Measurements from ENCODE around the gene DCLK1.

DNA sequence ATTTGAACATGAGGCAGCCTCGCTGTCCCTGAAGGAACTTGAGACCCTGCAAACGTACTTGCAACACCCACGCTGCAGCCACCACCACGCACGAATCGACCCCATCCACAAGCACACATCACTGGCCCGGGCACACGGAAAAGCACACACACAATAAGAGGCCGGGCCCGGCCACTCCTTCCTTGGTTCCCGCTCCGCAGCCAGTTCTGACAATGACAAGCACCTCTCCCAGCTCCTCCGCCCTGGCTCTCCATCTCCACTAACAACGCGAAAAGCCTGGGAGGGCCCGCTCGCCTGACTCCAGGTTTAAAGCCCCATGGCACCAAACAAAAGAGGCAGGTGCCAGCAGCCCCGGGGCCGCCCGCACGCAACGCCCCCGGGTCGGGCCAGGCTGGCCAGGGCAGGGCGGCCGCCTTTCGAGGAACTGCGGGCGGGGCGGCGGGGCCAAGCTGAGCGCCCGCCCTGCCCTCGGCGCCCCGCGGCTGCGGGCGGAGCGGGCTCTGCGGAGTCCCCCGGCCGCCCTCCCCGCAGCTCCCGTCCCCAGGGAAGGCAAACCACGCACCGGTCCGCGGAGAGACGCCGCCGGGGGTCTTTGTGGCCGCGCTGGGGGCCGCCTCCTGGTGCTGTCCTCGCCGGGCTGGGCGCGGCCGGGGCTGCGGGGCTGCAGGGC, 495 bp downstream of the DCLK1 start:
- TF ChIP-seq, protein P1, sequence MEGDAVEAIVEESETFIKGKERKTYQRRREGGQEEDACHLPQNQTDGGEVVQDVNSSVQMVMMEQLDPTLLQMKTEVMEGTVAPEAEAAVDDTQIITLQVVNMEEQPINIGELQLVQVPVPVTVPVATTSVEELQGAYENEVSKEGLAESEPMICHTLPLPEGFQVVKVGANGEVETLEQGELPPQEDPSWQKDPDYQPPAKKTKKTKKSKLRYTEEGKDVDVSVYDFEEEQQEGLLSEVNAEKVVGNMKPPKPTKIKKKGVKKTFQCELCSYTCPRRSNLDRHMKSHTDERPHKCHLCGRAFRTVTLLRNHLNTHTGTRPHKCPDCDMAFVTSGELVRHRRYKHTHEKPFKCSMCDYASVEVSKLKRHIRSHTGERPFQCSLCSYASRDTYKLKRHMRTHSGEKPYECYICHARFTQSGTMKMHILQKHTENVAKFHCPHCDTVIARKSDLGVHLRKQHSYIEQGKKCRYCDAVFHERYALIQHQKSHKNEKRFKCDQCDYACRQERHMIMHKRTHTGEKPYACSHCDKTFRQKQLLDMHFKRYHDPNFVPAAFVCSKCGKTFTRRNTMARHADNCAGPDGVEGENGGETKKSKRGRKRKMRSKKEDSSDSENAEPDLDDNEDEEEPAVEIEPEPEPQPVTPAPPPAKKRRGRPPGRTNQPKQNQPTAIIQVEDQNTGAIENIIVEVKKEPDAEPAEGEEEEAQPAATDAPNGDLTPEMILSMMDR (IDR thresholded peaks at IDR 0.05) = no peak
- no peak for TF ChIP-seq POLR2A (IDR thresholded peaks at IDR 0.05)
